ENCODE measurements around the gene PACRG. TPM values are rescaled to one million over a fixed set of nuclear protein-coding genes. Genes with fewer than 3 reads are reported as not detected.

Gene PACRG
- total RNA-seq, 2 donors from 2014 or later = 2.8 to 21.3 TPM

DNA sequence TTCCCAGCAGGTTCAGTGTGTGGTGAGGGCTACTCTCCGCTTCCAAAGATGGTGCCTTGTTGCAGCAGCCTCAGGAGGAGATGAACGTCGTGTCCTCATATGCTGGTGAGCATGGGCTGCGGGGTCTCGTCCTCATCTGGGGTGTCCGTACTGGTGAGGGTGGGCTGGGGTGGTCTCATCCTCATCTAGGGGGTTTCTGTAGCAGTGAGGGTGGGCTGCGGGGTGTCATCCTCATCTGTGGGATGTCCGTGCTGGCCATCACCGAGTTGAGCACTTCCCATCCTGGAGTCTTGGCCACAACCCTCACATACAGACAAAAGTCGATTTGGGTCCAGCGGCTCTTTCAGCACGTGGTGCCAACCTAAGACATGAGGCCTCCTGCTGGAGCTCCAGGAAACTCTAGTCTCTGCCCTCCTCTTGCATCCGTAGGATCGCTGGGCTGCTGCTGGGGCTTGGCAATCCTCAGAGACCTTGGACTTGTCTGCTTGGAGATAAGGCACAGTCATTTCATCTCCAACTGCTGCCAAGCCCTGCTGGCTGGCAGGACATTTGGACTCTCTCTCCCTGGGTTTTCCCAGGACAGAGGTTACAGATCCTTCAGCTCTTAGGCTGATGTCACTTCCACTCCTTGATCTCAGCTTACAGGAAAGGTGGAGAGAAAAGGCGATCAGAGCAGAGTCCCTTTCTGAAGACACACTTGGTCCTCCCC lies 160.4 kb downstream of the PACRG start:
- H3K36me3 ChIP-seq = no peaks in the 10 kb centered on the region
- H3K4me3 ChIP-seq = no peak overlapping the region
- no peaks in the 10 kb centered on the region for H3K9me3 ChIP-seq
- H3K4me1 ChIP-seq = no peaks in the 10 kb centered on the region
- no peak overlapping the region for H3K27ac ChIP-seq
- no peak for DNase-seq (ENCODE audit: low spot score)
- no peaks in the 10 kb centered on the region for H3K27me3 ChIP-seq
- TF ChIP-seq, protein P1, sequence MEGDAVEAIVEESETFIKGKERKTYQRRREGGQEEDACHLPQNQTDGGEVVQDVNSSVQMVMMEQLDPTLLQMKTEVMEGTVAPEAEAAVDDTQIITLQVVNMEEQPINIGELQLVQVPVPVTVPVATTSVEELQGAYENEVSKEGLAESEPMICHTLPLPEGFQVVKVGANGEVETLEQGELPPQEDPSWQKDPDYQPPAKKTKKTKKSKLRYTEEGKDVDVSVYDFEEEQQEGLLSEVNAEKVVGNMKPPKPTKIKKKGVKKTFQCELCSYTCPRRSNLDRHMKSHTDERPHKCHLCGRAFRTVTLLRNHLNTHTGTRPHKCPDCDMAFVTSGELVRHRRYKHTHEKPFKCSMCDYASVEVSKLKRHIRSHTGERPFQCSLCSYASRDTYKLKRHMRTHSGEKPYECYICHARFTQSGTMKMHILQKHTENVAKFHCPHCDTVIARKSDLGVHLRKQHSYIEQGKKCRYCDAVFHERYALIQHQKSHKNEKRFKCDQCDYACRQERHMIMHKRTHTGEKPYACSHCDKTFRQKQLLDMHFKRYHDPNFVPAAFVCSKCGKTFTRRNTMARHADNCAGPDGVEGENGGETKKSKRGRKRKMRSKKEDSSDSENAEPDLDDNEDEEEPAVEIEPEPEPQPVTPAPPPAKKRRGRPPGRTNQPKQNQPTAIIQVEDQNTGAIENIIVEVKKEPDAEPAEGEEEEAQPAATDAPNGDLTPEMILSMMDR (IDR thresholded peaks at IDR 0.05) = no peak

DNA sequence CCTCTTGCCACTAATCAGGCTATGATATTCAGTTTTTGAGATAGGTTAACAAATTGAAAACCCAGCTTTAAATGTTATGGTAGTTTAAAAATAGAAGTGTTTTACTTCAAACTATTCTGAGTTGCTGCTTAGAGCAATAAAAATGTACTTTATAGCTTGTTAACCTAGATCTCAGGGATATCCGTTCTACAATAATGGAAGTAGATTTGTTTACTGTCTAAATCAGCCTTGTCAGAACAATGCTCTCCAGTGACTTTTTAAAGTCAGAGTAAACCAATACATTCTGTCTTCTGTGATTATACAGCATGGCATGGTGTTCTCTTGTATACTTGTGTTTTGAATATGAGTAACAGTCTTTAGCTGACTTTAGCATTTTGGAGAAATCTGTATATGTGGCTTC lies 161.5 kb downstream of the PACRG start:
- Histone ChIP-seq H3K9me3 (no peaks in the 10 kb centered on the region), H3K27me3 (no peaks in the 10 kb centered on the region), H3K36me3 (no peaks in the 10 kb centered on the region), H3K27ac (no peak overlapping the region), H3K4me3 (no peak overlapping the region), H3K4me1 (no peaks in the 10 kb centered on the region)
- TF ChIP-seq, protein P1 (IDR thresholded peaks at IDR 0.05) = no peak
- no peak for DNase-seq (ENCODE audit: low spot score)

DNA sequence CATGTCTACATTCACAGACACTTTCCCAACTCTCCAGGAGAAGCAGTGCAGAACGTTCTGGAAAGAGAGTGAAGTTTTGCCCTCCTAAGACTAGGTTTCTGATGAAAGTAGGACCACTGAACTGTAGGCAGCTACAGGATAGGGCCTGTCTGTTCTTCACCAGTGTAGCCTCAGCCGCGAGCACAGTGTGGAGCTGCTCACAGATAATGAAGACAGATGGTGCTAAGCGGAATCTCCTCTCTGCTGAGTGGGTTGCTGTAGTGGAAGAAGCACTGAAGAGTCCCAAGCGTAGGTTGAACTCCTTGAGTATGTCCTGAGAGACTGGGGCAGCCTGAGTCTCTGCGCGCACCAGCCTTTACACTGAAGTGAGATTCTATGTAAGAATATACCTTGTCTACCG lies 170.2 kb downstream of the PACRG start:
- TF ChIP-seq, protein P1 (IDR thresholded peaks at IDR 0.05) = no peak

DNA sequence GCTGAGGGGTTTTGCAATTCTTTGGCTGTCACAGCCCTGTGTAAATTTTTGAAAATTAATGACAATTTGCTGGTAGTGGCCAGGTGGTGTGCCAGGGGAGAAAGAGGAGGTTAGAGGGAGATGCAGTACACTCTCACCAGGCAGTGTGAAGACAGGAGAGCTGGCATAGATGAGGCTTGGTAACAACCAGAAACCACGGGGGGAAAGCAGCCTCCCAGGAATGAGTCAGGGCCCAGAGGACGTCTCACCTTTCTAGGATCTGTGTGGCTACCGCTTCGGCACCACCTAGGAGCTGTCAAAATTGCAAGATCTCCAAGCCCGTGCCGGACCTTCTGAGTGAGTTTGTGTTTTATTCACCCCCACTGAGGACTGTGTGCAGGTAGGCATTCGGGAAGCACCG lies 171.4 kb downstream of the PACRG start:
- Histone ChIP-seq H3K27me3 (no peaks in the 10 kb centered on the region), H3K27ac (no peak overlapping the region), H3K9me3 (no peaks in the 10 kb centered on the region), H3K4me1 (no peaks in the 10 kb centered on the region), H3K36me3 (no peaks in the 10 kb centered on the region), H3K4me3 (no peak overlapping the region)
- DNase-seq (ENCODE audit: low spot score) = no peak
- TF ChIP-seq, protein P1 (IDR thresholded peaks at IDR 0.05) = no peak

More for the DNA sequence above, 170.2 kb downstream of the PACRG start:
- no peaks in the 10 kb centered on the region for H3K36me3 ChIP-seq
- no peaks in the 10 kb centered on the region for H3K9me3 ChIP-seq
- H3K27ac ChIP-seq = no peak overlapping the region
- no peak overlapping the region for H3K4me3 ChIP-seq
- no peak for DNase-seq (ENCODE audit: low spot score)
- H3K27me3 ChIP-seq = no peaks in the 10 kb centered on the region
- H3K4me1 ChIP-seq = no peaks in the 10 kb centered on the region

DNA sequence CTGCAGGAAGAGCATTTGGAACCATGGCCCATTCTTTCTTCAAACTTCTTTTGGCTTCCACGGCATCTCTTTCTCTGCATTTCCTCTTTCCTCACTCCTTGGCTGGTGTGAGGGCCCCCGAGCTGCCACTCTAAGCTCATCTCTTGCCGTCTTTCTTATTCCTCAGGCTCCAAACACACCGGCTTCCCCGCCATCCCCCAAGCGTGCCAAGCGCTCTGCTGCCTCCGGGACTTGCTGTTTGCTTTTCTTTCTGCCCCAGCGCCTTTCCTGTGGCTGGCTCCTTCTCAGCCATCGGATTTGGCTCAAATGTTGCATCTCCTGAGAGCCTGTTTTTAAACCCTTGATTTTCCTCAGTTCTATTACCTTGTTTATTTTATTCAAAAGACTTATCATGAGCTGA lies 172.7 kb downstream of the PACRG start:
- TF ChIP-seq, protein P1 (IDR thresholded peaks at IDR 0.05) = no peak
- Histone ChIP-seq H3K4me3 (no peak overlapping the region), H3K27me3 (no peaks in the 10 kb centered on the region), H3K27ac (no peak overlapping the region), H3K9me3 (no peaks in the 10 kb centered on the region), H3K36me3 (no peaks in the 10 kb centered on the region), H3K4me1 (no peaks in the 10 kb centered on the region)
- no peak for DNase-seq (ENCODE audit: low spot score)

All from right atrium auricular region (tissue), 2 donors.